ENCODE data around the gene CCDC54. TPM values are rescaled to one million over a fixed set of nuclear protein-coding genes. Genes with fewer than 3 reads are reported as not detected.

Gene CCDC54
- total RNA-seq, 2 donors from 2014 or later: not detected

Other genes with a start within 250 kb of the CCDC54 start
- gene BBX, start 145.5 kb downstream of the CCDC54 start, total RNA-seq: 10 to 100 TPM; 29.3 to 32.8 TPM